ENCODE measurements around the gene GBX1. TPM values are rescaled to one million over a fixed set of nuclear protein-coding genes. Genes with fewer than 3 reads are reported as not detected.
A peak's percentile ranks its signal among the peaks of the same experiment; 100 is the strongest.

Gene GBX1
- total and polyA plus RNA-seq, 7 donors, result 0.07 to 1.9 (median 0.65) TPM; not detected in 1

GRCh38 chr7:151131224-151131591 is 36.3 kb downstream of the GBX1 start:
- Histone ChIP-seq H3K4me1 (peaks cover under 1% of the 10 kb centered on the region), H3K27me3 (ENCODE audit: insufficient read depth in 3 of 3, low read length in 2 of 3) (no peaks in the 10 kb centered on the region), H3K36me3 (ENCODE audit: insufficient read depth in 1 of 2, low read depth in 1 of 2) (peaks cover 0 to 68% of the 10 kb centered on the region in 2 donors), H3K27ac (no peak overlapping the region), H3K9me3 (no peaks in the 10 kb centered on the region), H3K4me3 (no peak overlapping the region)
- intact Hi-C loops (cut with DNase I), result no loop called here
- no peak for TF ChIP-seq CTCF (IDR thresholded peaks at IDR 0.05)
- no peak for DNase-seq
- 84 to 86% (median 85%) methylated on average over 13 of the region's 13 CpGs for WGBS, 3 donors
- no peak for ATAC-seq

GRCh38 chr7:151130741-151131157 is 36.7 kb downstream of the GBX1 start:
- intact Hi-C loops (cut with DNase I), result no loop called here
- H3K27me3 ChIP-seq (ENCODE audit: insufficient read depth in 3 of 3, low read length in 2 of 3), result no peaks in the 10 kb centered on the region
- WGBS, 3 donors, result 85 to 92% (median 88%) methylated on average over 15 to 17 of the region's 17 CpGs
- H3K36me3 ChIP-seq (ENCODE audit: insufficient read depth in 1 of 2, low read depth in 1 of 2), result peaks cover 0 to 63% of the 10 kb centered on the region in 2 donors
- ATAC-seq, result no peak
- DNase-seq, result peak; percentile 6 to 41
- TF ChIP-seq CTCF (IDR thresholded peaks at IDR 0.05), result no peak
- H3K9me3 ChIP-seq, result no peaks in the 10 kb centered on the region
- no peak overlapping the region for H3K27ac ChIP-seq
- peaks cover 5% of the 10 kb centered on the region for H3K4me1 ChIP-seq
- H3K4me3 ChIP-seq, result no peak overlapping the region

- DNase-seq, result no peak
- H3K27ac ChIP-seq, result no peak overlapping the region
- H3K4me3 ChIP-seq, result no peak overlapping the region
- intact Hi-C loops (cut with DNase I), result no loop called here
- H3K27me3 ChIP-seq (ENCODE audit: insufficient read depth in 3 of 3, low read length in 2 of 3), result no peaks in the 10 kb centered on the region
- peaks cover 12% of the 10 kb centered on the region for H3K4me1 ChIP-seq
- WGBS, 3 donors, result 83 to 91% (median 87%) methylated on average over 9 of the region's 9 CpGs
- H3K36me3 ChIP-seq (ENCODE audit: insufficient read depth in 1 of 2, low read depth in 1 of 2), result peaks cover 0 to 57% of the 10 kb centered on the region in 2 donors
- no peaks in the 10 kb centered on the region for H3K9me3 ChIP-seq
- TF ChIP-seq CTCF (IDR thresholded peaks at IDR 0.05), result no peak
- no peak for ATAC-seq
Measured at GRCh38 chr7:151129960-151130591, 37.4 kb downstream of the GBX1 start.

DNA sequence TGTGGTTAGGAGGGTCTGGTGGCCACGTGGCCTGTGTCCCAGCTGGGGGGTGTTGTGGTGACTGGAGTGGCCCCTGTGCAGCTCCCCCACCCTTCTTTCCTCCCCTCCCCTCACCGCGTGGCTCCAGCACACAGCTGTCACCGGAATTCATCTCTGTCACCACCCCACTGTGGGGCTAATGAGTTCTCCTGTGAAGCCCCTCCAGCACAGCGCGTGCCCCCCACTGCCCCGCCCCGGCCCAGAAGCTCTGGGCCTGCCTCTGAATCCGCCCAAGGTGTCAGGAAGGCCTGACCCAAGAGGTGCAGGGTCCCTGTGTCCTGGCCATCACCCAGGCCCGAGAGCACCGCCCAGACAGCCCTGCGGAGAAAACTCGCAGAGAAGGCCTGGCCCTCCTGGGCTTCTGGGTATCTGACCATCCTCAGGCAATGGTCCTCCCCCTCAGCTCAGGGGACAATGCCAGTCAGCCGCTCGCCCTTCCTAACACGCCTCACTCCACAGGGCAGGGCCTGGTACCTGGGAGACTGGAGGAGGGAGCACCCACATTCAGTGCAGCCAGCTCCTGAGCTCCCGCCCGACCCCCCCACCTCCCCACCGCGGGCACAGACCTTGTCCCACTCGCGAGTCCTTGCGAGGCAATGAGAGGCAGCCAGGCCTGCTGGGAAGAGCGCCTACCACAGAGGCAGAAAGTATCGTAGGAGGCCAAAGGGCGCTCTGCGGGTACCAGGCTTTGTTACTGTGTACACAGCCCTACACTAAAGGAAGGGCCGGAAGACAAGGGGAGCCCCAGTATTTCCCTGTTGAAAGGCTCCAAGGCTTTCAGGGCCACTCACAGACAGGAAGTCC is 38.2 kb downstream of the GBX1 start:
- Histone ChIP-seq H3K9me3 (no peaks in the 10 kb centered on the region), H3K27ac (no peak overlapping the region), H3K36me3 (ENCODE audit: insufficient read depth in 1 of 2, low read depth in 1 of 2) (peaks cover 0 to 57% of the 10 kb centered on the region in 2 donors), H3K4me3 (no peak overlapping the region), H3K4me1 (peaks cover 16% of the 10 kb centered on the region), H3K27me3 (ENCODE audit: insufficient read depth in 3 of 3, low read length in 2 of 3) (no peaks in the 10 kb centered on the region)
- intact Hi-C loops (cut with DNase I), result no loop called here
- no peak for ATAC-seq
- DNase-seq, result peak in 1 of 2 donors; percentile 9
- TF ChIP-seq CTCF (IDR thresholded peaks at IDR 0.05), result no peak
- WGBS, 3 donors, result 79 to 85% (median 81%) methylated on average over 26 to 28 of the region's 28 CpGs

Measured in psoas muscle (tissue), 8 donors.